Right cardiac atrium (tissue), 5 donors: Measurements from ENCODE around the gene STX18. TPM values are rescaled to one million over a fixed set of nuclear protein-coding genes. Genes with fewer than 3 reads are reported as not detected.

ENCODE experiments used
- ATAC-seq, 2 donors: fragments of 200-7000 bp; cut with Tn5 transposase; one replicate each; pipeline versions ENCODE4 v1.8.0 to v1.9.1; 2020; ENCODE audit warnings: moderate library complexity in 2 of 2, mild to moderate bottlenecking in 1 of 2
- DNase-seq, 3 donors: peaks; one replicate each; pipeline ENCODE4 v3.0.0-alpha.2; 2020
- H3K27ac ChIP-seq: one replicate; pipeline ENCODE4 v1.5.1; 2013; ENCODE audit warnings: mild to moderate bottlenecking, low read length, control low read depth, moderate library complexity
- H3K27me3 ChIP-seq: one replicate; pipeline ENCODE4 v1.6.1; 2013; ENCODE audit not compliant: control insufficient read depth, insufficient read depth
- H3K4me1 ChIP-seq: one replicate; pipeline ENCODE4 v1.6.1; 2013; ENCODE audit warnings: low read length; ENCODE audit not compliant: control insufficient read depth, insufficient read depth
- H3K4me3 ChIP-seq: one replicate; pipeline ENCODE4 v1.5.1; 2013; ENCODE audit warnings: low read length, control low read depth
- H3K9me3 ChIP-seq: one replicate; pipeline ENCODE4 v1.6.1; 2013; ENCODE audit warnings: low read length; ENCODE audit not compliant: control insufficient read depth
- WGBS: extraction: QIAGEN DNeasy Blood & Tissue Kit; methylation state at CpG from one replicate; pipeline ENCODE4 v1.1.7; 2013; 5-methylcytosine and 5-hydroxymethylcytosine counted together
- intact Hi-C, 4 donors: fragments of 100-400 bp; cut with DNase I; formaldehyde crosslinking; loops; one replicate each; pipeline versions ENCODE4 v1.11.0 to v1.14.0; 2022 to 2023
- polyA plus RNA-seq: library from polyadenylated mRNA; stranded (reverse); fragments of 200-250 nt; gene quantifications from one replicate; pipeline ENCODE4 v1.2.3, GENCODE V29; 2013
- total RNA-seq, 4 donors: library from RNA; stranded (reverse); fragmentation: NEBNext Ultra II Directional; extraction: Animal tissue kit (Norgen Biotek cat#: 25700); gene quantifications; one replicate each; pipeline ENCODE4 v1.2.1, GENCODE V29; 2021
- donor health status: healthy with polysubstance abuse.
- donor health status: DM: no; HTN: yes; CAD: no.
- donor health status: DM: no; HTN: no; CAD: no.
- donor health status: DM: no; HTN: yes; CAD: no; lungs with severe emphysema.
- donor health status: DM: yes; HTN: yes; CAD: no.

Gene STX18
- total and polyA plus RNA-seq, 5 donors = 14.9 to 25.9 (median 17.0) TPM

DNA sequence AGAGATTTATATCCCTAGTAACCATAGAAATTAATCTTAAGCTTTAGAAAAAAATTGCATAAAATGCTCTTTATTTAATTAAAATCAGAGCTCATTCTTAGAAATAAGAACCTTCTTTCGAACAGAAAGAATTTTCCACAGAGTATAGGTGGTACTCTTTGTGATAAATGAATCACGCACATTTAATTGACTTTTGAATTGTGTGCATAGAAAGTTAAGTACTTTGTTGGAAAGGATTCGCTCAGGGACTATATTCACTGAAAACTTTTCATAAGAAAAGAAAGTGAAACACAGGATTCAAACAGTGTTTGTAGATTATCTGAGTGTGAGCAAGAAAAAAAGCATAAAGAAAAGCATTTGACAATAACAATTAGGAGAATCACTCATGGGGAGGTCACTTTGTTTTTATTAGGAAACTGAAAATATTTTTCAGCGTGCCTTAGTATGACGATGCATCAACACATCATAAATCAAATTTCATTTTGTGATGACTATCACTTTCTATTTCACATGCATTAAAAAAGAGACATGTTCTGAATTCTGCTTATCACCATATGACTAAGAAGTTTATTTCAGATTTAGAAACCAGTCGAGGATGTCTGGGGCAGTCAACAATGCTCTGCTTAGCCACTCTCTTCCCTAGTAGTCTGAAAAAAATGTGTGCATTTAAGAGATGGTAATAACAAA lies 49.5 kb downstream of the STX18 start:
- intact Hi-C loops = no loop called here
- 63% methylated on average over 6 of the region's 6 CpGs for WGBS
- Histone ChIP-seq H3K27me3 (no peaks in the 10 kb centered on the region), H3K27ac (no peak overlapping the region), H3K9me3 (no peaks in the 10 kb centered on the region), H3K4me3 (no peak overlapping the region), H3K4me1 (peaks cover 7% of the 10 kb centered on the region)
- no peak for DNase-seq
- no peak for ATAC-seq

- Histone ChIP-seq H3K27ac (no peak overlapping the region), H3K9me3 (no peaks in the 10 kb centered on the region), H3K4me3 (no peak overlapping the region), H3K4me1 (peaks cover 4% of the 10 kb centered on the region), H3K27me3 (no peaks in the 10 kb centered on the region)
- ATAC-seq = no peak
- no peak for DNase-seq
- intact Hi-C loops = no loop called here
- 85% methylated on average over 8 of the region's 8 CpGs for WGBS
These were observed 50.4 kb downstream of the STX18 start for GRCh38 chr4:4491396-4491893.

GRCh38 chr4:4490816-4491215 lies 51.0 kb downstream of the STX18 start:
- WGBS = 85% methylated on average over 5 of the region's 5 CpGs
- ATAC-seq (no peak), DNase-seq (no peak)
- no peak overlapping the region for H3K4me3 ChIP-seq
- intact Hi-C loops = no loop called here
- no peak overlapping the region for H3K27ac ChIP-seq
- H3K4me1 ChIP-seq = no peaks in the 10 kb centered on the region
- no peaks in the 10 kb centered on the region for H3K9me3 ChIP-seq
- no peaks in the 10 kb centered on the region for H3K27me3 ChIP-seq

DNA sequence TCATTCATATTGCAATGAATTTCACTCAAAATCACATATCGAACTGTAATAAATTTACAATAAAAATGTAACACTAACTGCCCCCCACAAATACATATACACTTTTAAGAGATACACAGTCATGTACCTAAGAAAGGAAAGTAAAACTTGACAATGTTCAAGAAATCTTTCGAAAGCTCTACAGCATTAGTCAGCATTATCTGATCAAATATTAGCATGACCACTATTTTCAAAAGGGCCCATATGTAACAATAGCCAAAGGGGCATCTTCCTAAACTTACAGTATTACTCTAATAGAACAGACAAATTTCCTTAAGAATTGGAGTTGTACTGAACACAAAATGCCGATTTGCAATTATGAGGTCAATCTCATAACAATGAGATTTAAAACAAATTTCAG lies 51.8 kb downstream of the STX18 start:
- 87% methylated on average over 3 of the region's 3 CpGs for WGBS
- intact Hi-C loops = no loop called here
- Histone ChIP-seq H3K4me1 (no peaks in the 10 kb centered on the region), H3K4me3 (no peak overlapping the region), H3K27ac (no peak overlapping the region), H3K9me3 (no peaks in the 10 kb centered on the region), H3K27me3 (no peaks in the 10 kb centered on the region)
- ATAC-seq (no peak), DNase-seq (no peak)

DNA sequence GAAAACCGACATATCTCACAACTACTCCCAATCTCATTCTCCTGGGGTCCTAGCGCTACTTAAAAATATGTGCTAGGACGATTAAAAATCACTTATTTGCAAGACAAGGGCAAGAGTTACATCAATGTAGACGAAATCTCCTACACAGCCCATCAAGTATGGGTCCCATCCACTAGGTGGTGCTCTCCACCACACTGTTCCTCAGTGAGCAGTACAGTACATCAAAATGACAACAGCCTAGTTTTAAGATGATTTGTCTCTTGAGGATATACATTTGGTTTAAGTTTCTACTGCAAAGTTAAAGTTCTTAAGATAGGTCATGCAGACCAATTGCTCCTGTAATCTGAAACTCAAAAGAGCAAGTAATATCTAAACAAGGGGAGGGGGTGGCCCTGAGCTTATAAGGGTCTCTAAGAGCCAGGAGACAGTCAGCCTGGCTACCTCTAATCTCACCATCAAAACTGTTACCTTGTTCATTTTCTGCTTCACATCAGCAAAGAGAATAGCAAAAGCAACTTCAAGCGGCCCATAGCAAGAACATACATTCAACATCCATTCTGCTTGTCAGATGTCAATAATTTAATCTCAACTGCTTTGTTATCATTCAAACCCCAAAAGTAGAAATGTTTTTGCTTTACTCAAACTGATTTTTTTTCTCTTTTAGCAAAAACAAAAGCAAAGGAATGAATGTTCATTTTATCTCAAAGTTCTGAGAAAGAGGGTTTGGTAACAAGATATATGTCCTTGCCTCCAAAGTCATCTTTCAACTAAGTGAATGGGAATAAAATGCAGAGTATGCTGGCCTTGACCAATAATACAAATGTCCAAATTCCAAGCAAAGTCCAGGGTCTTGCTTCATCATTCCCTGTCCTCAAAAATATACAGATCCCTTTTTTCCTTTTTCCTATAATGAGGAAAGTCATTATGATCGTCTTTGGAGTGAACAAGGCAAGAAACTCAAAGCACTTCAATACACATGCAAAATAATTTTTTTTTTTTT lies 53.1 kb downstream of the STX18 start:
- 38% methylated on average over 6 of the region's 6 CpGs for WGBS
- H3K27me3 ChIP-seq = no peaks in the 10 kb centered on the region
- H3K4me1 ChIP-seq = no peaks in the 10 kb centered on the region
- peak; percentile 58 to 77 (median 60) for DNase-seq
- intact Hi-C loops = loop anchor here in 3 of 4 donors (10.0 kb wide), 3 partner anchors 386 to 1326 kb away; no protein-coding TSS in a partner anchor
- H3K27ac ChIP-seq = no peak overlapping the region
- H3K9me3 ChIP-seq = no peaks in the 10 kb centered on the region
- no peak overlapping the region for H3K4me3 ChIP-seq
- ATAC-seq = peak; percentile 88 to 89

DNA sequence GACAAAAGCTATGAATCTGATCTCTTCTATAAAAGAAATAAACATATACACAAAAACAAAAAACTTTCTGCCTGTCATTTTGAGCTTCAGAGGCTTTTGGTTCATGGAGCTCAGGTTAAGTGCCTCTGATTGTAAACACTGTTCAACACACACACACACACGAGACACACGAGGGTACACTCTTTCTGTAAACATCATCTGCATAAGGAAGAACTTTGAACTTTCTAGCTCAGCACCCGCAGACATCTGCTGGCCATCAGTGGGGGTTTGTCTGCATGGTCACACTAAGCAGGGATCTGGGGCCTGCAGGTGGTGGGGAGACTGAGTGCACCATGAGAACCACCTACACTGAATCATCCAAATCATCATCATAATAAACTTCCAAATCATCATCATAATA lies 54.9 kb downstream of the STX18 start:
- Histone ChIP-seq H3K9me3 (no peaks in the 10 kb centered on the region), H3K4me3 (no peak overlapping the region), H3K4me1 (no peaks in the 10 kb centered on the region), H3K27me3 (no peaks in the 10 kb centered on the region), H3K27ac (no peak overlapping the region)
- DNase-seq = no peak
- 73% methylated on average over 3 of the region's 3 CpGs for WGBS
- ATAC-seq = no peak
- intact Hi-C loops = loop anchor here in 3 of 4 donors (10.0 kb wide), 3 partner anchors 388 to 1328 kb away; no protein-coding TSS in a partner anchor

DNA sequence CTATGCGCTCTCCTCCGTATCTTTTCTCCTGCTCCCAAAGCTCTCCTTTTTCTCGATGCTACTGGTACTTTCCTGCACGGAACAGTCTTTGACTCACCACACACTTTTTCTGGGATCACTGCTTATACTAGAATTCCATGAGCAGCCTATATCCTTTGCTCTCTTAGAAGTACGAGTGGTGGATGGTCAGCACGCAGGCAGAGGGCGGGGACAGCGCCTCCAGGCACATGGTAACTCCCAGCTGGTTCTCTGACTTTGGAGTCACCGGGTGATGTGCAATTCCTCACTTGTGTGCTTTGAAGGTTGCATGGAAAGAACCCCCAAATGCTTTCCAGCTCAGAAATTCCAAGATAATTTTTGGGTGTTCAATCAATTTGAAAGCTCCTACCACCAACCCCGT lies 56.0 kb downstream of the STX18 start:
- DNase-seq = no peak
- ATAC-seq = no peak
- 90% methylated on average over 10 of the region's 10 CpGs for WGBS
- Histone ChIP-seq H3K27me3 (no peaks in the 10 kb centered on the region), H3K4me1 (no peaks in the 10 kb centered on the region), H3K4me3 (no peak overlapping the region), H3K9me3 (no peaks in the 10 kb centered on the region), H3K27ac (no peak overlapping the region)
- intact Hi-C loops = loop anchor here in 3 of 4 donors (10.0 kb wide), 3 partner anchors 389 to 1329 kb away; no protein-coding TSS in a partner anchor

- H3K27ac ChIP-seq = no peak overlapping the region
- ATAC-seq (no peak), DNase-seq (no peak)
- H3K4me1 ChIP-seq = no peaks in the 10 kb centered on the region
- no peaks in the 10 kb centered on the region for H3K27me3 ChIP-seq
- H3K4me3 ChIP-seq = no peak overlapping the region
- intact Hi-C loops = loop anchor here in 3 of 4 donors (10.0 kb wide), 3 partner anchors 393 to 1333 kb away; no protein-coding TSS in a partner anchor
- WGBS = 81% methylated on average over 3 of the region's 3 CpGs
- no peaks in the 10 kb centered on the region for H3K9me3 ChIP-seq
These were observed 60.4 kb downstream of the STX18 start for GRCh38 chr4:4481399-4481994.

- peak in 1 of 2 donors; percentile 41 for ATAC-seq
These were observed 61.0 kb downstream of the STX18 start for GRCh38 chr4:4480685-4481398.

DNA sequence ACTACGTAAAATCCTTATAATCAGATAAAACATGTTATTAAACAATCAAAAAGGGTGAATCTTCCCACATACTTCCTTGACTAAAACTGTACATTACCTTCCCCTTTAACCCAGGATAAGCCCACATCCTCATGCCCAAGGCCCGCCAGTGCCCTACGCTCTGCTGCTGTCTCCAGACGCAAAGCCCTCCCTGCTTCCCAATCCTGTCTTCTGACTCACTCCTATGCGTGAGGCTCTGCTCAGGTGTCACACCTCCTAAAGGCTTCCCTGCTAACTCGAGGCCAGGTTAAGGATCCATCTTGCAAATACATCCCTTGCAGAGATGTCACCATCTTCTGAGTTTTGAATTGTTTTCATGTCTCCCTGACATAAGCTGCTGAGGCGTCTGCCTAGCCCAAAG lies 61.6 kb downstream of the STX18 start:
- 84% methylated on average over 7 of the region's 7 CpGs for WGBS
- ATAC-seq = no peak
- H3K27ac ChIP-seq = no peak overlapping the region

More at GRCh38 chr4:4480685-4481398, 61.0 kb downstream of the STX18 start:
- Histone ChIP-seq H3K27ac (no peak overlapping the region), H3K27me3 (no peaks in the 10 kb centered on the region), H3K9me3 (no peaks in the 10 kb centered on the region), H3K4me1 (no peaks in the 10 kb centered on the region), H3K4me3 (no peak overlapping the region)
- intact Hi-C loops = loop anchor here in 3 of 4 donors (10.0 kb wide), 3 partner anchors 394 to 1334 kb away; no protein-coding TSS in a partner anchor
- DNase-seq = peak in 2 of 3 donors; percentile 46 to 58
- WGBS = 63% methylated on average over 6 of the region's 6 CpGs

More for the DNA sequence above, 61.6 kb downstream of the STX18 start:
- Histone ChIP-seq H3K27me3 (no peaks in the 10 kb centered on the region), H3K9me3 (no peaks in the 10 kb centered on the region), H3K4me1 (no peaks in the 10 kb centered on the region), H3K4me3 (no peak overlapping the region)
- intact Hi-C loops = loop anchor here in 3 of 4 donors (10.0 kb wide), 3 partner anchors 395 to 1335 kb away; no protein-coding TSS in a partner anchor
- DNase-seq = no peak
